Tibial nerve (tissue), 4 donors: Measurements from ENCODE around the gene MET. TPM values are rescaled to one million over a fixed set of nuclear protein-coding genes. Genes with fewer than 3 reads are reported as not detected.

Experiments used
- DNase-seq, 2 donors: peaks; one replicate each; pipeline ENCODE4 v3.0.0-alpha.2; 2019; ENCODE audit warnings: low spot score in 2 of 2
- H3K27ac ChIP-seq, 4 donors: fragments of 200-600 bp; sonication (generic) in 3 of 4; one replicate each; pipeline ENCODE4 v1.5.1; 2017 to 2019; ENCODE audit warnings: mild to moderate bottlenecking in 1 of 4
- H3K27me3 ChIP-seq, 2 donors: fragments of 200-600 bp; sonication (generic) in 1 of 2; one replicate each; pipeline versions ENCODE4 v1.5.1 to v1.6.0; 2017 to 2019
- H3K36me3 ChIP-seq, 3 donors: fragments of 200-600 bp; sonication (generic); one replicate each; pipeline ENCODE4 v1.5.1; 2018 to 2019
- H3K4me1 ChIP-seq, 4 donors: fragments of 200-600 bp; sonication (generic) in 3 of 4; one replicate each; pipeline ENCODE4 v1.5.1; 2017 to 2019
- H3K4me3 ChIP-seq, 4 donors: fragments of 200-600 bp; sonication (generic) in 3 of 4; one replicate each; pipeline ENCODE4 v1.5.1; 2017 to 2019; ENCODE audit warnings: mild to moderate bottlenecking in 1 of 4, moderate library complexity in 1 of 4
- H3K9me3 ChIP-seq, 4 donors: fragments of 200-600 bp; sonication (generic) in 3 of 4; one replicate each; pipeline ENCODE4 v1.5.1; 2017 to 2019
- EP300 ChIP-seq, 2 donors: sonication (generic); formaldehyde crosslinking; IDR thresholded peaks; one replicate each; pipeline ENCODE4 v1.6.1; 2017; ENCODE audit warnings: antibody characterized with exemption in 2 of 2, mild to moderate bottlenecking in 1 of 2
- POLR2A ChIP-seq, 2 donors: fragments of 450-650 bp; IDR thresholded peaks; one replicate each; pipeline ENCODE4 v1.6.1; 2017; ENCODE audit warnings: antibody characterized with exemption in 2 of 2, mild to moderate bottlenecking in 2 of 2, moderate library complexity in 2 of 2
- WGBS, 2 donors: methylation state at CpG; one replicate each; pipeline ENCODE4 v1.1.5; 2018; 5-methylcytosine and 5-hydroxymethylcytosine counted together
- total RNA-seq, 4 donors: library from RNA; depleted of rRNA; stranded (reverse); fragments of >200 nt; gene quantifications; one replicate each; pipeline ENCODE4 v1.1.0, GENCODE V29; 2016
- TF ChIP-seq, protein P1 (sequence below), 5 experiments: fragments of 200-600 bp in 3 of 5; fragments of 450-650 bp in 2 of 5; sonication (generic) in 3 of 5; IDR thresholded peaks; one replicate each; pipeline ENCODE4 v1.5.1; 2016 to 2019; ENCODE audit warnings: antibody characterized with exemption in 5 of 5, mild to moderate bottlenecking in 3 of 5, moderate library complexity in 2 of 5

MET gene
- total RNA-seq, 4 donors from 2014 or later = 22.6 to 49.8 (median 37.1) TPM

DNA sequence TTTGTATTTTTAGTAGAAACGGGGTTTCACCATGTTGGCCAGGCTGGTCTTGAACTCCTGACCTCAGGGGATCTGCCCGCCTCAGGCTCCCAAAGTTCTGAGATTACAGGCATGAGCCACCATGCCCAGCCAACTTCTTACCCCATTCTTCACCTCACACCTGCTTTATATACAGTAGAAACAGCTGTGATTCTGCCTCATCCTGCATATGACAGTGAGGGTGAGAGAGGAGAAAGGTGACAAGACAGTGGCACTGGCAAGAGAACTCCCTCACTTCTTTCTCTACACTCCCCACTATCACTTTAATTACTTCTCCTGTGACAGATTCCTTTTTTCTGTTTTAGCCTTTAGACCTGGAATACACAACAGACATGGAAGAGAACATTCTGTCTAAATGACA lies 128.6 kb downstream of the MET start:
- H3K27ac ChIP-seq = no peak overlapping the region
- H3K4me1 ChIP-seq = peaks cover 0 to 57% (median 12%) of the 10 kb centered on the region in 4 donors
- no peaks in the 10 kb centered on the region for H3K27me3 ChIP-seq
- no peak for TF ChIP-seq EP300 (IDR thresholded peaks at IDR 0.05)
- TF ChIP-seq, protein P1, sequence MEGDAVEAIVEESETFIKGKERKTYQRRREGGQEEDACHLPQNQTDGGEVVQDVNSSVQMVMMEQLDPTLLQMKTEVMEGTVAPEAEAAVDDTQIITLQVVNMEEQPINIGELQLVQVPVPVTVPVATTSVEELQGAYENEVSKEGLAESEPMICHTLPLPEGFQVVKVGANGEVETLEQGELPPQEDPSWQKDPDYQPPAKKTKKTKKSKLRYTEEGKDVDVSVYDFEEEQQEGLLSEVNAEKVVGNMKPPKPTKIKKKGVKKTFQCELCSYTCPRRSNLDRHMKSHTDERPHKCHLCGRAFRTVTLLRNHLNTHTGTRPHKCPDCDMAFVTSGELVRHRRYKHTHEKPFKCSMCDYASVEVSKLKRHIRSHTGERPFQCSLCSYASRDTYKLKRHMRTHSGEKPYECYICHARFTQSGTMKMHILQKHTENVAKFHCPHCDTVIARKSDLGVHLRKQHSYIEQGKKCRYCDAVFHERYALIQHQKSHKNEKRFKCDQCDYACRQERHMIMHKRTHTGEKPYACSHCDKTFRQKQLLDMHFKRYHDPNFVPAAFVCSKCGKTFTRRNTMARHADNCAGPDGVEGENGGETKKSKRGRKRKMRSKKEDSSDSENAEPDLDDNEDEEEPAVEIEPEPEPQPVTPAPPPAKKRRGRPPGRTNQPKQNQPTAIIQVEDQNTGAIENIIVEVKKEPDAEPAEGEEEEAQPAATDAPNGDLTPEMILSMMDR (IDR thresholded peaks at IDR 0.05) = no peak
- no peak for TF ChIP-seq POLR2A (IDR thresholded peaks at IDR 0.05)
- H3K4me3 ChIP-seq = no peak overlapping the region
- DNase-seq = no peak
- no peaks in the 10 kb centered on the region for H3K9me3 ChIP-seq
- H3K36me3 ChIP-seq = peaks cover 0 to 12% (median 0%) of the 10 kb centered on the region in 3 donors
- WGBS, 2 donors = 75 to 90% methylated on average over 2 of the region's 2 CpGs

DNA sequence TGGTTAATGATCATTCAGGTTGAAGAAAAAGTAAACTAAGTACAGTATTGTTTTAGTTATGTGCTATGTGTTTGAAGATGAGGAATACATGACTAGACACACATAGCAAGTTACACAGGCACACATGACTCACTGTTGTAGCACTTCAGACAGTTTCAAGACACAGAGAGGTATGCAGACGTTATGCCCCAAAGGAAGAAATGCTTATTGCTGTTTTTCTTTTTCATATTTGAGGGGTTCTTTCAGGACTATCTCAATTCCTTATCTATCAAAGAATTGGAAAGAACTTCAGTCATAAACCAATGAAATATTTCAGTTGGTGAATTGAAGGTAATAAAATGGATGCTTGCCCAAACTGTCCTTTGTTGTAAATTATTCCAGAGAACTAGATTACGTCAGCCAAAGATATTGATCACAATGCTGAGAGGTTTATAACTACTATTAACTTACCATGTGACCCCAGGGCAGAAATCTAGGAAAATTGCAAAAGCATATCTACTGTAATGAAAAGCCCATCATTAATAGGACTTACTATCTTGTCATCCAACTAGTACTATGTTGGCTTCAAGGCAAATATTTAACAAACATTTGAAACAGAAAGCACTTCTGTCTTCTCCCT lies 129.2 kb downstream of the MET start:
- Histone ChIP-seq H3K36me3 (peaks cover 0 to 6% (median 0%) of the 10 kb centered on the region in 3 donors), H3K4me1 (peaks cover 0 to 63% (median 16%) of the 10 kb centered on the region in 4 donors), H3K4me3 (no peak overlapping the region), H3K27me3 (no peaks in the 10 kb centered on the region), H3K9me3 (no peaks in the 10 kb centered on the region), H3K27ac (peak overlapping the region in 1 of 4 donors; percentile 67)
- no peak for DNase-seq
- TF ChIP-seq, protein P1 (IDR thresholded peaks at IDR 0.05) = no peak
- TF ChIP-seq POLR2A (IDR thresholded peaks at IDR 0.05) (no peak), EP300 (IDR thresholded peaks at IDR 0.05) (no peak)
- 70 to 73% methylated on average over 2 of the region's 2 CpGs for WGBS, 2 donors

DNA sequence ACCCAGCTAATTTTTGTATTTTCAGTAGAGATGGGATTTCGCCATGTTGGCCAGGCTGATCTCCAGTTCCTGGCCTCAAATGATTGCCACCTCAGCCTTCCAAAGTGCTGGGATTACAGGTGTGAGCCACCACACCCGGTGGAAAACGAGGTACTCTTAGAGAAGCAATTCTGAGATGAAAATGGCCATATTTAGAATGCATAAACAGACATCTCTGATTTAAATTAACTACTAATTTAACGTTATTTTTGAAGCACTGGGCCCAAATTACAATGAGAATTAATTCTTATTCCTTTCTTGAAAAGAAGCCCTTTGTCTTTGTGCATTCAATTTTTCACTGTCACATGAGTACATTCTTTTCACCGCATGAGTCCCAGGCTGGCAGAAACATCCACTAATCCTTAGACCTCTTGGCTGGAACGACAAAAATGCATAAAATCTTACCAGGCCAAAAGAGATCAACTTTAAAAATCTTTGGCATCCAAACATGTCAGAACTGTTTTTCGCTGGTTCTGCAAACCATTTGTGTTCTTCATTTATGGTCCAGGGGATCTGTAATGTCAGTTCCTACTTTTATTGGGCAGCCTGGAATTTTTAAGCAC lies 130.2 kb downstream of the MET start:
- TF ChIP-seq EP300 (IDR thresholded peaks at IDR 0.05) (no peak), POLR2A (IDR thresholded peaks at IDR 0.05) (no peak)
- TF ChIP-seq, protein P1 (IDR thresholded peaks at IDR 0.05) = no peak
- DNase-seq = no peak
- no peaks in the 10 kb centered on the region for H3K36me3 ChIP-seq
- H3K4me1 ChIP-seq = peaks cover 0 to 68% (median 17%) of the 10 kb centered on the region in 4 donors
- H3K27me3 ChIP-seq = no peaks in the 10 kb centered on the region
- 54 to 58% methylated on average over 7 of the region's 7 CpGs for WGBS, 2 donors
- H3K4me3 ChIP-seq = no peak overlapping the region
- H3K9me3 ChIP-seq = no peaks in the 10 kb centered on the region
- peak overlapping the region; percentile 9 to 76 (median 42) for H3K27ac ChIP-seq

DNA sequence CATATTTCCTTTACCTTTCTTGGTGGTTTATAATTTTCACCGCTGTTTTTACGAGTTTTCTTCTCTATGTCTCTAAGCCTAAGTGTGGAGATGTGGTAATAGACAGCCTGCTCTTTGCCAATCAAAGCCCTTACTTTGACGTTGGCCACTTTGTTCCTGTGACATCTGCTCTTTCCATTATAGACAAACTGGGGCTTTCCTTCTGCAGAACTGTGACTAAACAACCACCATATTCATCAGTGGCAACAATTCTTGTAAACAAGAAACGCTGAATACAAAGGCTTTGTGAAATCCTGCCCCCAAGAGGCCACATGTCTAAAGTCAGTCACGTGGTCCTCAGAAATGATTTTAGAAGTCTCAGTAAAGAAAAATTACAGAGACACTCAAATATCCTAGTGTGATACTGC lies 130.8 kb downstream of the MET start:
- Histone ChIP-seq H3K36me3 (no peaks in the 10 kb centered on the region), H3K9me3 (no peaks in the 10 kb centered on the region), H3K4me1 (peaks cover 0 to 63% (median 17%) of the 10 kb centered on the region in 4 donors), H3K27me3 (no peaks in the 10 kb centered on the region), H3K27ac (peak overlapping the region; percentile 9 to 76 (median 42)), H3K4me3 (no peak overlapping the region)
- peak in 1 of 2 donors; percentile 22 for DNase-seq
- TF ChIP-seq, protein P1 (IDR thresholded peaks at IDR 0.05) = peak; percentile 33 to 63 (median 56)
- TF ChIP-seq POLR2A (IDR thresholded peaks at IDR 0.05) (peak in 1 of 2 donors; percentile 10), EP300 (IDR thresholded peaks at IDR 0.05) (peak; percentile 19 to 78)
- WGBS, 2 donors = 18 to 22% methylated on average over 5 of the region's 5 CpGs

DNA sequence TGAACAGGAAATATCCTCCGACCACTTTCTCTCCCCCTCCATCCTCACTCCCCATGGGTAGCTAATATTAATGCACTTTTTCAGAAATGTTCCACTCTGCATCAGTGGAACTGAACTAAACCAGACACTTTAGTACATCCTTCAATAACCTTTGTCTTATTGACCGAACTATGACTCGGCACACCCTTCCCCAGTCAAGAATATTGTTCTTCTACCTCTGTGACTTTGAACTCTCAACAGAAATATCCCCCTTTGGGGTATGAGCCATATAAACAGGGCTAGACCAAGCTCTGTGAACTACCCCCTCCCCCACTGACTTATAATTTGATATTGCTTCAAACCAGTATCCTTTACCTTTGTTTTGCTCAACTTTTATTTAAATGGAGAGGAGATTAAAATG lies 132.5 kb downstream of the MET start:
- DNase-seq = no peak
- Histone ChIP-seq H3K9me3 (no peaks in the 10 kb centered on the region), H3K4me3 (no peak overlapping the region), H3K27ac (peak overlapping the region in 2 of 4 donors; percentile 67 to 76), H3K36me3 (no peaks in the 10 kb centered on the region), H3K4me1 (peaks cover 0 to 58% (median 17%) of the 10 kb centered on the region in 4 donors), H3K27me3 (no peaks in the 10 kb centered on the region)
- TF ChIP-seq POLR2A (IDR thresholded peaks at IDR 0.05) (no peak), EP300 (IDR thresholded peaks at IDR 0.05) (no peak)
- TF ChIP-seq, protein P1 (IDR thresholded peaks at IDR 0.05) = no peak
- WGBS, 2 donors = 76 to 84% methylated on average over 3 of the region's 3 CpGs
